ENCODE results near the gene PDCL3.

PDCL3 gene

DNA sequence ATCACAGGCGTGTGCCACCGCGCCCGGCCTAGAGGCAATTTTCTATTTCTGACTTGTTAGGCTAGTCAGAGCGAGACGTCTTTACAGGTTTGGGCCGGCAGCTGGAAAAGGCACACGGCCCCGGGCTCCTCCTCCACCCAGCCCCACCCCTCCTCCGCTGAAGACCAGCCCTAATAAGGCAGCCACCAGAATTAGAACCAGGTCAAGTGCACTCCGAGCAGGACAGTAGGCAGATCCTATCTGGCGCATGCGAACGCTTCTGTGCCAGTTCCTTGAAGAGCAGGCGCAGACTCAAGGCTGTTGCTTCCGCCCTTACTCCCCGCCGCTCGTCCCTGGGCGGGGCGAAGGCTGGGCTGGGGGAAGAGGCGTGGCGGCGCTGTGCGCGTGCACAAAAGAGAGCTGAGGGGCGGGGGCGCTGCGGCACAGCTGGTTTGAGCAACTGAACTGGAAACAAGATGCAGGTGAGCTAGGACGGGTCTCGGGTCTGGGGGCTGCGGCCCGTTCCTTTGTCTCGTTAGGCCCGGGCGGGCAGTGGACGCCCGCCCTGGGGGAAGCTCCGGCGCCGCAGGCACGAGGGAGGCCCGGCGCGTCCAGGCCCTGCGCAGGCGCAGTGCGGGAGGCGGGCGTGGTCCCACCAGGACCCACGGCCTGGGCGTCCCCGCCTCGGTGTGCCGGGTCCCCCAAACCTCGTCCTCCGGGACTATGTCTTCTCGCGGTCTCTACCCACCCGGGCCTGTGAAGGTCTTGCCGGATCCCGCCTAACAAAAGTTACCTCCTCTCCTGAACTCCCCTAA lies at the start of gene PDCL3:
PDCL3 (plus strand) TSS at position 381 of the 794 bp plus-strand sequence; CDS start at position 456, 75 bp downstream.
- TF ChIP-seq POLR2A (IDR thresholded peaks at IDR 0.05; ENCODE audit: low read length) (peak; percentile 74), GATA1 (IDR thresholded peaks at IDR 0.05; ENCODE audit: low read depth, low read length) (no peak)
- DNase-seq, result peak; percentile 97 to 98

DNA sequence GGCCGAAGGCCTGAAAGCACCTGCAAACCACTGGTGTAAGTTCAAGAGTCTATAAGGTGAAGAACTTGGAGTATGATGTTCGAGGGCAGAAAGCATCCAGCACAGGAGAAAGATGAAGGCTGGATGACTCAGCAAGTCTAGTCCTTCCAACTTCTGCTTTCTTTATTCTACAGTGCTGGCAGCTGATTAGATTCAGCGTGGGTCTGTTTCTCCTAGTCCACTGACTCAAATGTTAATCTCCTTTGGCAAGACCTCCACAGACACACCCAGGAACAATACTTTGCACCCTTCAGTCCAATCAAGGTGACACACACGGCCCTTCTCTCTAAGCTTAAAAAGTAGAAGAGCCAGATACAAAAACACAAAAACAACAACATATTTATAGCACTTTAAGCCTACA lies 49.1 kb upstream of the PDCL3 start:
- peak; percentile 69 to 87 for DNase-seq

DNA sequence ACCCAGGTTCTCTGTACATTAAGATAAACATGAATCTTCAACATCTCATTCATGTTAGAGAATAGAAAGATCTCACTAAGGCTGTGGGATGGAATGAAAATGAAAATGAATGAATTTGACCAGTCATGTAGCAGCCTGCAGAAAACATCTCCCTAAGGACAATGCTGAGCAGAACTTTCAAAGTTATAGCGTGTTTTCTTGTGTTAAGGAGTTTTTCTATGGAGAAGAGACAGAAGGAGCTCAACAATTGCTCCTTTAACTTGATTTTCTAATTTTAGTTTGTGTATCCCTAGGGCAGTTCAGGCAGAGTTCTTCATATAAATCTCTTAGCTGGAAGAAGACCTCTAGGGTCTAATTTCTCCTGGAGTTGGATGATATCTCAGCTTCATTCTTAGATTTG lies 45.2 kb upstream of the PDCL3 start:
- TF ChIP-seq POLR2A (IDR thresholded peaks at IDR 0.05; ENCODE audit: low read length) (no peak), GATA1 (IDR thresholded peaks at IDR 0.05; ENCODE audit: low read depth, low read length) (no peak)
- no peak for DNase-seq

More for the DNA sequence above, 49.1 kb upstream of the PDCL3 start:
- TF ChIP-seq GATA1 (IDR thresholded peaks at IDR 0.05; ENCODE audit: low read depth, low read length) (no peak), POLR2A (IDR thresholded peaks at IDR 0.05; ENCODE audit: low read length) (no peak)

DNA sequence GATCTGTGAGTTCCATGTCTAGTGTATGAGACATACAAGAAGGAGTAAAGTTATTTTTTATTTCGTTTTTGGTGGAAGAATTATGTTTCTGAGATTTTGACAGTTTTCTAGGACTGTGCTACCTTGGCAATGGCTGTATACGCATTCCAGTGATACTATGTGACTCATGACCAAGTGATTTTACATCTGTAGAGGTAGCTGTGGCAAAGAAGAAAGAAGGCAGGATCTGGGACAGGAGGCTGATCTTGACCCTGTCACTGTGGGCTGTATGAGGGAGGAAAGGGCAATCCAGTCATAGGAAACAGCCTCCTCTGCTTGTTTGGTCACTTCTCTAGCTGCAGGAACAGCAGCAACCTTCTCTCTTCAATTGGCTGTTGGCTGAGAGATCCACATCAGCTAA lies 44.0 kb upstream of the PDCL3 start:
- no peak for TF ChIP-seq GATA1 (IDR thresholded peaks at IDR 0.05; ENCODE audit: low read depth, low read length)
- TF ChIP-seq POLR2A (IDR thresholded peaks at IDR 0.05; ENCODE audit: low read length), result no peak
- DNase-seq, result no peak

DNA sequence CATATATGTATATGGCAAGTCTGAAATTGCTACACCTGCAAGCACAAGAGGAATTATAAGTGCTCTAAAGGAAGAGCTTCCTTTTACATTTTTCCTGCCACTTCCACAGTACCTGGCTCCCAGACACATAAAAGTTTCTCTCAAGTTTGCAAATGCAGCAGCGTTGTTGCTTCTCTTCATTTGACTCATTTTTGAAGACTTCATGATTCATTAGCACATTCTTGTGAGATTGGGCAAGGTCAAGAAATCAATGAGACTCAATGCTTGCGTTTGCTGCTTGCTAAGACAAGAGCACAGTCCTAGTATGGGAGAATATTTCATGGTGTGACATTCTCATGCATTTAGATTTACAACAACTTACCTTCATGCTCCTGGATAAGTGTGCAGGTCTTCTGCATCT lies 42.6 kb upstream of the PDCL3 start:
- no peak for TF ChIP-seq GATA1 (IDR thresholded peaks at IDR 0.05; ENCODE audit: low read depth, low read length)
- no peak for TF ChIP-seq POLR2A (IDR thresholded peaks at IDR 0.05; ENCODE audit: low read length)
- DNase-seq, result no peak

DNA sequence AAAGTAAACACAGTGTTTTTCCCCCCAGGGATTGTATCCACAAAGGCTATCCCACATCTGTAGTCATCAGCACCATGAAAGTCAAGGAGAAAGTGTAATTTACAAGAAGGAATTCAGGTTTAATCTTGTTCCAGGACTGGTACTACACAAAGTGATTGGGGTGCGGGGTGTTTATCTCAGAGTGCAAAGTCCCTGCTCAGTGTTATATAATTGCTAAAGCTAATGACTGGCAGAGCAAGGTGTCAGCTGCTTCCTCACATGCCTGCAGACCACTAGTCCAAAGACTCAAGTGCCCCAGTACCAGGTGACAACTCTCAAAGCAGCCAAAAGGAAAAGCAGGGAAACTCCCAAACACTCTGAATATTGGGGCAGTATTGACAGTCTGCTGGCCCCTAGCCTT lies 40.4 kb upstream of the PDCL3 start:
- DNase-seq, result no peak
- TF ChIP-seq GATA1 (IDR thresholded peaks at IDR 0.05; ENCODE audit: low read depth, low read length) (no peak), POLR2A (IDR thresholded peaks at IDR 0.05; ENCODE audit: low read length) (no peak)

DNA sequence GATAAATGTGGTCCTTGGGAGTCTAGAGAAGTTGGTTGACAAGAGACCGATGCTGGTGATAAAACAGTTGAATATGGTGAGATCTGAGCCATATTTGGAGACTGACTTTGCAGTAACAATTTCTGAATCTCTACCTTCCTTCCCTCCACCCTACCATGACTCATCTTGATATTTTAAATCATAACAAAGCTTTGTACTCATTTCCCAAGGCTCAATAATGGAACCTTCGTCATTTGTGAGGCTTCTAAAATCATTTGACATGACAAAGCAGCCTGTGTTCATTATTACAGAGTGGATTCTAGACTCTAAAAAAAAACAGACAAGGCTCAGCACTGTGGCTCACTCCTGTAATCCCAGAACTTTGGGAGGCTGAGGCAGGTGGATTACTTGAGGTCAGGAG lies 38.5 kb upstream of the PDCL3 start:
- no peak for DNase-seq
- TF ChIP-seq POLR2A (IDR thresholded peaks at IDR 0.05; ENCODE audit: low read length) (no peak), GATA1 (IDR thresholded peaks at IDR 0.05; ENCODE audit: low read depth, low read length) (no peak)

DNA sequence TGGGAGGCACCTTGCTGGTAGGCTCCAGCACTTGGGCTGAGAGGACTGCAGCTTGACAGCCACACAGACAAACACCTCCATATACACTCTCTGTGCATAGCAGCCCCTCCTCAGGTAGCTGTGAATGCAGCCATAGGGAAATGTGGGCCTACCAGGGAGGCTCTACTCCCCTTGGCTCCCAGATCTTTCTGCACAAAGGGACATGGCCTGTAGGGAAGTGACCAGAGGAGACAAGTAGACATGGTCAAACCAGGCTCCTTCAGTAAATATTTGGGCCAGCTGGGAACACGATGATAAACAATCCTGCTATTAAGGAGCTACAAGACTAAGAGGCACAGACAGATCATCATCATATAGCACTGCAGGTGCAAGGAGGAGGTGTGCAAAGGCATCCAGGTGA lies 35.9 kb upstream of the PDCL3 start:
- DNase-seq, result no peak
- no peak for TF ChIP-seq POLR2A (IDR thresholded peaks at IDR 0.05; ENCODE audit: low read length)
- TF ChIP-seq GATA1 (IDR thresholded peaks at IDR 0.05; ENCODE audit: low read depth, low read length), result no peak

DNA sequence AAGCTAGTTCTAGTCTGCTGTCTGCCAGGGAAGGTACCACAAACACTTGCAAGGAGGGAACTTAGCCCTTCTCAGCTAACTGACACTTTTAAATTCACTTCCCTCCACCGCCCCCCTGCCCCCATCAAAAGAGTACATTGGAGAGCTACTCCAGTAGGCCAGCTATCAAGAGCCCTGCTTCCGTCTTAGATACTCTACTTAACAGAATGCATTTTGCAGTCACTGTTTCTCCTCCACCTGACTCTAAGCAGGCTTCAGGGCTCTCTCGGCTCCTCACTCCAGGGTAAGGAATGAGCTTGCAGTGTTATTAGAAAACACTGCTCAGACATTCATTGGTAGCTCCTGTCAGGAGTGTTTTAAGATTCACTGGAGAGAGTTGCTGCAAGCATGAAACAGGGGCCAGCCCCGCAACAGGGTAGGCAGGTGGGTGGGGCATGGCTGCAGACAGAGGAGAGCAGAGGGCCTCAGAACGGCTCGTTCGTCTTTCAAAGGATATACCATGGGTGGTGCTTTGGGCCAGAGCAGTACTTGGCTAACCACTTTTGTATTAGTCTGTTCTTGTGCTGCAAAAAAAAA lies 35.3 kb upstream of the PDCL3 start:
- DNase-seq, result no peak
- TF ChIP-seq POLR2A (IDR thresholded peaks at IDR 0.05; ENCODE audit: low read length) (no peak), GATA1 (IDR thresholded peaks at IDR 0.05; ENCODE audit: low read depth, low read length) (no peak)

DNA sequence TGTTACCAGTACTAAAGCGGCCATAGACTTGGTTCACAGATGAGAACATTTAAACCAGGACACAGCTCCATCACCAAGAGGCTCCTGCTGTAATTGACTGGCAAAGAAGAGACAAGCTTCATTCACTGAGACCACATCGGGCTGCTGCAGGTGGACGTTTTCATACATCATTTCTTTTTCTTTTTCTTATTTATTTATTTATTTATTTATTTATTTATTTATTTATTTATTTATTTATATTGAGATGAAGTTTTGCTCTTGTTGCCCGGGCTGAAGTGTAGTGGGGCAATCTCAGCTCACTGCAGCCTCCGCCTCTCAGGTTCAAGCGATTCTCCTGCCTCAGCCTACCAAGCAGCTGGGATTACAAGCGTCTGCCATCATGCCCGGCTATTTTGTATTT lies 33.6 kb upstream of the PDCL3 start:
- no peak for TF ChIP-seq POLR2A (IDR thresholded peaks at IDR 0.05; ENCODE audit: low read length)
- TF ChIP-seq GATA1 (IDR thresholded peaks at IDR 0.05; ENCODE audit: low read depth, low read length), result no peak
- no peak for DNase-seq

DNA sequence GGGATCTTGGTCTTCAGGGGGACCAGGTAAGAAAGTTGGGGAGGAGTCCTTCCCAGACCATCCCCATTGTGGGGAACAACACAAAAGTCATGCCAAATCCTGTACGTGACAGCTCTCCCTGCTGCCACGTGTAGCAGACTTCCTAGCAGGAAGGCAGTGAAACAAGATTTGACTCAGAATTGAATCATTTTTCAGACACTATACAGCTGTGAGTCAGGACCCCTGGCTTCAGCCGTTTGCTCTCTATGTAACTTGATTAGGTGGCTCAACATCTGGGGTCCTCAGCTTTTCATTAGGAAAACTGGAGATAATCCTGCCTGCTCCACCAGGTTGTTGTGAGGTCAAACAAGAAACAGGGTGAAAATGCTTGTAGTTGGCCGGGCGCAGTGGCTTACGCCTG lies 32.9 kb upstream of the PDCL3 start:
- TF ChIP-seq POLR2A (IDR thresholded peaks at IDR 0.05; ENCODE audit: low read length), result no peak
- TF ChIP-seq GATA1 (IDR thresholded peaks at IDR 0.05; ENCODE audit: low read depth, low read length), result no peak
- DNase-seq, result no peak

DNA sequence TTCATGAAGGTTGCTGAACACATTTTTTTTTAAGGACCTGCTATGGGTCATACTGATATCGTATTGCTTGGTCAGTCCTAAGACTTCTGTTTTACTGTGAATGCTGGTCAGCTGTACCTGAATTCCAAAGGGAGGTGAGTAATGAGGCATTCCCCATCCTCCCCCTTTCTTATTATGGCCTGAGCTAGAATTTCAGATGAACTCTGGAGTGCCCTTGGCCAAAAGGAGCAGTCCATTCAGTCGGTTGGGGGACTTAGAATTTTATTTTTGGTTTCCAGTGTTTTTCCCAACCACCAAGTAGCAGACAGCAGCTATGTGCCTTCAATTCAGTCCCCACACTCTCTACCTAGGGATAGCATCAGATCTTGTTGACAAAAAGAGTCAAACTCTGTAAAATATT lies 26.9 kb upstream of the PDCL3 start:
- TF ChIP-seq GATA1 (IDR thresholded peaks at IDR 0.05; ENCODE audit: low read depth, low read length) (no peak), POLR2A (IDR thresholded peaks at IDR 0.05; ENCODE audit: low read length) (no peak)
- DNase-seq, result no peak

DNA sequence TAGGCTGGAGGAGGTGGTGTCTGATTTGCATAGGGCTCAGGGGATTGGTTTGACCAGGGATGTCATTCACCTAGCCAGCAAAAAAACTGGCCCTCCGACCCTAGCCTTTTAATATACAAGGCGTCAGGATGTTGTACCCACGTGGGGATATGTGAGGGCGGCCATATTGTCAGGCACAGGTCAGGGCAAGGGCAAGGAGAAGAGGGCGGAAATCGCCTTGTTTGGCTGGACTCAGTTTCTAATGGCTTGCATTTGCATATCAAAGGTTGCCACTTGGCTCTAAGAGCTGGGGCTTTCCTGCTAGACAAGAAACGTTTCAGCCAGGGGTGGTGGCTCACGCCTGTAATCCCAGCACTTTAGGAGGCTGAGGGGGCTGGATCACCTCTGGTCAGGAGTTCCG lies 24.9 kb upstream of the PDCL3 start:
- no peak for DNase-seq
- TF ChIP-seq GATA1 (IDR thresholded peaks at IDR 0.05; ENCODE audit: low read depth, low read length) (no peak), POLR2A (IDR thresholded peaks at IDR 0.05; ENCODE audit: low read length) (no peak)

DNA sequence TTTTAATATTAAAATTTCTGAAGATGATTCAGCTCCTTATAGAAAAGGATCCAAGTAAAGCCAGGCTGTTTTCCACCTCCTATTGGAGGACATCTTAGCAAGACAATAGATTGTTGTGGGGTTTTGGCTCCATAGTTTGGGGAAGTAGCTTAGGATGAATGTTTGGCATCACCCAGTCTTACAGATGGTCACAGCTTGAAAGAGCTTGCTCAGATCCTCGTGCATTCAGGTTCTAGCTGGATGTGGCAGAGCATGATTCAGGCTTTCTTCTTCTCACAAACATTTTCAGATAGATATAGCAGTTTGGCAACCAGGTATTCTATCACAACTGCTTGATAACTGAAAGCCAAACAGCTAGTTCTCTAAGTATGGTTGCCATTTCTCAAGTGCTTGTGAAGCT lies 23.6 kb upstream of the PDCL3 start:
- TF ChIP-seq POLR2A (IDR thresholded peaks at IDR 0.05; ENCODE audit: low read length), result no peak
- DNase-seq, result no peak

DNA sequence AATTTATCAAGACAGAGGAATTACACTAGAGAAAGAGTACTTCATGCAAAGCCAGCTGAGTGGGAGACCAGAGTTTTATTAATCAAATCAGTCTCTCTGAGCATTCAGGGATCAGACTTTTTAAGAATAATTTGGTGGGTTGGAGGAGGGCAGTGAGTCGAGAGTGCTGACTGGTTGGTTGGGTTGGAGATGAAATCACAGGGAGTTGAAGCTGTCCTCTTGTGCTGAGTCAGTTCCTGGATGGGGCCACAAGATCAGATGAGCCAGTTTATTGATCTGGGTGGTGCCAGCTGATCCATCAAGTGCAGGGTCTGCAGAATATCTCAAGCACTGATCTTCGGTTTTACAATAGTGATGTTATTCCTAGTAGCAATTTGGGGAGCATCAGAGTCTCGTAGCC lies 21.4 kb upstream of the PDCL3 start:
- no peak for DNase-seq
- TF ChIP-seq GATA1 (IDR thresholded peaks at IDR 0.05; ENCODE audit: low read depth, low read length), result no peak
- TF ChIP-seq POLR2A (IDR thresholded peaks at IDR 0.05; ENCODE audit: low read length), result no peak

Measured in erythroblast (primary cell).